ENCODE results near the gene ATP6V0B.

The ATP6V0B gene

GRCh38 chr1:43951021-43951985 is 23.5 kb upstream of the ATP6V0B start:
- ATAC-seq (replicated peaks; ENCODE audit: extremely low read depth, poor library complexity, severe bottlenecking), result no peak
- no peaks in the 10 kb centered on the region for H3K27me3 Mint-ChIP-seq
- H3K4me3 Mint-ChIP-seq, result no peak overlapping the region
- DNase-seq (ENCODE audit: low spot score in 2 of 2), result no peak
- H3K4me1 Mint-ChIP-seq, result peaks cover 40% of the 10 kb centered on the region
- H3K36me3 Mint-ChIP-seq (ENCODE audit: insufficient read depth), result peaks cover 8% of the 10 kb centered on the region
- no peak overlapping the region for H3K27ac Mint-ChIP-seq (ENCODE audit: low read depth)
- no peaks in the 10 kb centered on the region for H3K9me3 Mint-ChIP-seq

GRCh38 chr1:43952731-43953346 is 21.9 kb upstream of the ATP6V0B start:
- Mint-ChIP-seq H3K4me1 (peaks cover 38% of the 10 kb centered on the region), H3K9me3 (no peaks in the 10 kb centered on the region), H3K27me3 (no peaks in the 10 kb centered on the region), H3K4me3 (no peak overlapping the region), H3K27ac (ENCODE audit: low read depth) (no peak overlapping the region), H3K36me3 (ENCODE audit: insufficient read depth) (peaks cover 4% of the 10 kb centered on the region)
- DNase-seq (ENCODE audit: low spot score in 2 of 2) (no peak), ATAC-seq (replicated peaks; ENCODE audit: extremely low read depth, poor library complexity, severe bottlenecking) (no peak)

- ATAC-seq (replicated peaks; ENCODE audit: extremely low read depth, poor library complexity, severe bottlenecking), result no peak
- H3K27me3 Mint-ChIP-seq, result no peaks in the 10 kb centered on the region
- no peak for DNase-seq (ENCODE audit: low spot score in 2 of 2)
- H3K36me3 Mint-ChIP-seq (ENCODE audit: insufficient read depth), result peaks cover 4% of the 10 kb centered on the region
- H3K9me3 Mint-ChIP-seq, result no peaks in the 10 kb centered on the region
- peaks cover 33% of the 10 kb centered on the region for H3K4me1 Mint-ChIP-seq
- no peak overlapping the region for H3K27ac Mint-ChIP-seq (ENCODE audit: low read depth)
- no peak overlapping the region for H3K4me3 Mint-ChIP-seq
Observed at GRCh38 chr1:43953361-43953760, 21.4 kb upstream of the ATP6V0B start.

GRCh38 chr1:43954036-43954435 is 20.7 kb upstream of the ATP6V0B start:
- Mint-ChIP-seq H3K9me3 (no peaks in the 10 kb centered on the region), H3K36me3 (ENCODE audit: insufficient read depth) (peaks cover 5% of the 10 kb centered on the region), H3K27me3 (no peaks in the 10 kb centered on the region), H3K4me3 (no peak overlapping the region), H3K27ac (ENCODE audit: low read depth) (no peak overlapping the region), H3K4me1 (peaks cover 26% of the 10 kb centered on the region)
- no peak for DNase-seq (ENCODE audit: low spot score in 2 of 2)
- no peak for ATAC-seq (replicated peaks; ENCODE audit: extremely low read depth, poor library complexity, severe bottlenecking)

- ATAC-seq (replicated peaks; ENCODE audit: extremely low read depth, poor library complexity, severe bottlenecking) (no peak), DNase-seq (ENCODE audit: low spot score in 2 of 2) (no peak)
- peaks cover 3% of the 10 kb centered on the region for H3K36me3 Mint-ChIP-seq (ENCODE audit: insufficient read depth)
- H3K4me3 Mint-ChIP-seq, result no peak overlapping the region
- no peak overlapping the region for H3K27ac Mint-ChIP-seq (ENCODE audit: low read depth)
- no peaks in the 10 kb centered on the region for H3K27me3 Mint-ChIP-seq
- H3K4me1 Mint-ChIP-seq, result peaks cover 11% of the 10 kb centered on the region
- no peaks in the 10 kb centered on the region for H3K9me3 Mint-ChIP-seq
Observed at GRCh38 chr1:43956234-43956633, 18.5 kb upstream of the ATP6V0B start.

- Mint-ChIP-seq H3K4me1 (peaks cover 7% of the 10 kb centered on the region), H3K4me3 (no peak overlapping the region), H3K36me3 (ENCODE audit: insufficient read depth) (peaks cover 6% of the 10 kb centered on the region), H3K9me3 (no peaks in the 10 kb centered on the region), H3K27me3 (no peaks in the 10 kb centered on the region), H3K27ac (ENCODE audit: low read depth) (no peak overlapping the region)
- DNase-seq (ENCODE audit: low spot score in 2 of 2) (no peak), ATAC-seq (replicated peaks; ENCODE audit: extremely low read depth, poor library complexity, severe bottlenecking) (no peak)
Observed at GRCh38 chr1:43957407-43958040, 17.2 kb upstream of the ATP6V0B start.

- no peak overlapping the region for H3K27ac Mint-ChIP-seq (ENCODE audit: low read depth)
- no peaks in the 10 kb centered on the region for H3K27me3 Mint-ChIP-seq
- peaks cover 7% of the 10 kb centered on the region for H3K4me1 Mint-ChIP-seq
- no peaks in the 10 kb centered on the region for H3K9me3 Mint-ChIP-seq
- DNase-seq (ENCODE audit: low spot score in 2 of 2), result no peak
- no peak overlapping the region for H3K4me3 Mint-ChIP-seq
- no peak for ATAC-seq (replicated peaks; ENCODE audit: extremely low read depth, poor library complexity, severe bottlenecking)
- peaks cover 6% of the 10 kb centered on the region for H3K36me3 Mint-ChIP-seq (ENCODE audit: insufficient read depth)
Observed at GRCh38 chr1:43958351-43959255, 16.2 kb upstream of the ATP6V0B start.

- DNase-seq (ENCODE audit: low spot score in 2 of 2) (no peak), ATAC-seq (replicated peaks; ENCODE audit: extremely low read depth, poor library complexity, severe bottlenecking) (no peak)
- Mint-ChIP-seq H3K27me3 (no peaks in the 10 kb centered on the region), H3K9me3 (no peaks in the 10 kb centered on the region), H3K4me1 (no peaks in the 10 kb centered on the region), H3K4me3 (no peak overlapping the region), H3K27ac (ENCODE audit: low read depth) (no peak overlapping the region), H3K36me3 (ENCODE audit: insufficient read depth) (peaks cover 6% of the 10 kb centered on the region)
Observed at GRCh38 chr1:43960798-43961197, 14.0 kb upstream of the ATP6V0B start.

- H3K27ac Mint-ChIP-seq (ENCODE audit: low read depth), result no peak overlapping the region
- peaks cover 6% of the 10 kb centered on the region for H3K36me3 Mint-ChIP-seq (ENCODE audit: insufficient read depth)
- H3K9me3 Mint-ChIP-seq, result no peaks in the 10 kb centered on the region
- no peak for DNase-seq (ENCODE audit: low spot score in 2 of 2)
- H3K27me3 Mint-ChIP-seq, result no peaks in the 10 kb centered on the region
- no peak for ATAC-seq (replicated peaks; ENCODE audit: extremely low read depth, poor library complexity, severe bottlenecking)
- no peaks in the 10 kb centered on the region for H3K4me1 Mint-ChIP-seq
- no peak overlapping the region for H3K4me3 Mint-ChIP-seq
Observed at GRCh38 chr1:43961692-43962091, 13.1 kb upstream of the ATP6V0B start.

GRCh38 chr1:43962324-43962723 is 12.4 kb upstream of the ATP6V0B start:
- ATAC-seq (replicated peaks; ENCODE audit: extremely low read depth, poor library complexity, severe bottlenecking) (no peak), DNase-seq (ENCODE audit: low spot score in 2 of 2) (no peak)
- no peaks in the 10 kb centered on the region for H3K27me3 Mint-ChIP-seq
- peaks cover 6% of the 10 kb centered on the region for H3K36me3 Mint-ChIP-seq (ENCODE audit: insufficient read depth)
- H3K27ac Mint-ChIP-seq (ENCODE audit: low read depth), result no peak overlapping the region
- no peaks in the 10 kb centered on the region for H3K4me1 Mint-ChIP-seq
- no peaks in the 10 kb centered on the region for H3K9me3 Mint-ChIP-seq
- H3K4me3 Mint-ChIP-seq, result no peak overlapping the region

- no peak for DNase-seq (ENCODE audit: low spot score in 2 of 2)
- no peak overlapping the region for H3K27ac Mint-ChIP-seq (ENCODE audit: low read depth)
- peaks cover 6% of the 10 kb centered on the region for H3K36me3 Mint-ChIP-seq (ENCODE audit: insufficient read depth)
Observed at GRCh38 chr1:43963006-43963405, 11.8 kb upstream of the ATP6V0B start.

GRCh38 chr1:43963890-43964289 is 10.9 kb upstream of the ATP6V0B start:
- DNase-seq (ENCODE audit: low spot score in 2 of 2) (no peak), ATAC-seq (replicated peaks; ENCODE audit: extremely low read depth, poor library complexity, severe bottlenecking) (no peak)
- no peak overlapping the region for H3K27ac Mint-ChIP-seq (ENCODE audit: low read depth)
- H3K4me1 Mint-ChIP-seq, result no peaks in the 10 kb centered on the region
- H3K9me3 Mint-ChIP-seq, result no peaks in the 10 kb centered on the region
- peaks cover 6% of the 10 kb centered on the region for H3K36me3 Mint-ChIP-seq (ENCODE audit: insufficient read depth)
- no peaks in the 10 kb centered on the region for H3K27me3 Mint-ChIP-seq
- no peak overlapping the region for H3K4me3 Mint-ChIP-seq

More at GRCh38 chr1:43963006-43963405, 11.8 kb upstream of the ATP6V0B start:
- Mint-ChIP-seq H3K27me3 (no peaks in the 10 kb centered on the region), H3K9me3 (no peaks in the 10 kb centered on the region), H3K4me3 (no peak overlapping the region), H3K4me1 (no peaks in the 10 kb centered on the region)
- ATAC-seq (replicated peaks; ENCODE audit: extremely low read depth, poor library complexity, severe bottlenecking), result no peak
